ENCODE data around the gene SMIM45.

DNA sequence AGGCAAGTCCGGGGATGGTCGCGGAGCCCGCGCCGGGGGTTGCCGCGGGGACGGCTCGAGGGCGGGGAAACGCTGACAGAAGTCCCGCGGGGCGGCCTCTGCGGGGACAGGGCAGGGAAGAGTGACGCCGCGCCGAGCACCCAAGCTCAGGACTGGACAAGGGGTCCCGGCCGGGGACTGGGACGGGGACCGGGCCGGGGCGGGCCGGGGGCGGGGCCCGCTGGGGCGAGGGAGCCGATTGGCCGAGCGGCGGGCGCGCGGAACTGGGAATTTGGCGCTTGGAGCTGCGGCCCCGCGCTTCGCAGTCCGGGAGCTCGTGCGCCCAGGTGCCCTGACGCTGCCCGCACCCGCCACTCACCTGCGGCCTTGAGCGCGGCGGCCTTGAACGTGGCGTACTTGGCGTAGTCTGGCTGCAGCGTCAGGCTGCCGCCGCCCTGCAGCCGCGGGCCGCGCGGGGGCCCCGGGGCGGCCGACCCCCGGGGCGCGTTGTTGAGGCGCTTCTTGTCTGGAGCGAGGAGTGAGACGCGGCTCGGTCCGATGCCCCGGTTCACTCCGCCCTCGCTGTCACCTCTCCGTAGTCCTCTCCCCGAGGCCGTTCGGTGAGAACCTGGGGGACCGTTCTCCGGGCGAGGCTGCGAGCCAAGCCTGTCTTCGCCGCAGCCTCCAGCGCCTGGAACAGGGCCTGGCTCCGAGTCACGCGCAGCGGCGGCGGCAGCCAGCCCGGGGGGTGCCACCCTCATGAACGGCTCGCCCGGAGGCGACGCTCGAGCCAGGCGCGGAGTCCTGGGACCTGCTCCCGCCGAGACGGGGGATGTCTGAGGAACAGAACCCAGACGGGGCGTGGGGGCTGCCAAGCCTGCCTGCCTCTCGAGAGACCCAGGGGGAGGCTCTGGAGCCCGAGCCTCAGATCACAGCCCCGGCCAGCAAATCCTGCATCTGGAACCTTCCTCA, 41.6 kb upstream of the SMIM45 start:
- TF ChIP-seq CTCF (IDR thresholded peaks at IDR 0.05) (no peak), EP300 (IDR thresholded peaks at IDR 0.05) (no peak)

All from ovary (tissue), 3 donors.